ENCODE data around the gene NEK1. TPM values are rescaled to one million over a fixed set of nuclear protein-coding genes. Genes with fewer than 3 reads are reported as not detected.
A peak's percentile ranks its signal among the peaks of the same experiment; 100 is the strongest.

Gene NEK1
- total RNA-seq, 1 experiment from 2014 or later = 10.3 TPM

GRCh38 chr4:169620880-169621248 lies 8.5 kb upstream of the NEK1 start:
- peaks cover 3% of the 10 kb centered on the region; the same call in 1 of the 2 replicates for H3K9me3 Mint-ChIP-seq
- ChIA-PET POLR2A (interaction anchor here (0.7 to 1.4 kb wide), 4 partner anchors 11 to 406 kb away, joined by 3 to 4 read pairs (median 4); partner anchors contain the start of gene MFAP3L), CTCF (interaction anchor here (2.2 kb wide), 1 partner anchor 8 kb away, joined by 8 read pairs; the partner anchor contains the start of gene NEK1)
- DNase-seq (ENCODE audit: low spot score) (no peak), ATAC-seq (peak; percentile 1; the same call in 1 of the 2 replicates)
- peaks cover 17% of the 10 kb centered on the region for H3K4me1 Mint-ChIP-seq
- H3K27me3 Mint-ChIP-seq (ENCODE audit: low read depth) = no peaks in the 10 kb centered on the region
- peak overlapping the region; percentile 100 for H3K27ac Mint-ChIP-seq
- H3K4me3 Mint-ChIP-seq = peak overlapping the region; percentile 95
- no peaks in the 10 kb centered on the region for H3K36me3 Mint-ChIP-seq
- TF ChIP-seq MAX (CRISPR knock-in tag; IDR thresholded peaks at IDR 0.05) = no peak
- TF ChIP-seq, protein P1, sequence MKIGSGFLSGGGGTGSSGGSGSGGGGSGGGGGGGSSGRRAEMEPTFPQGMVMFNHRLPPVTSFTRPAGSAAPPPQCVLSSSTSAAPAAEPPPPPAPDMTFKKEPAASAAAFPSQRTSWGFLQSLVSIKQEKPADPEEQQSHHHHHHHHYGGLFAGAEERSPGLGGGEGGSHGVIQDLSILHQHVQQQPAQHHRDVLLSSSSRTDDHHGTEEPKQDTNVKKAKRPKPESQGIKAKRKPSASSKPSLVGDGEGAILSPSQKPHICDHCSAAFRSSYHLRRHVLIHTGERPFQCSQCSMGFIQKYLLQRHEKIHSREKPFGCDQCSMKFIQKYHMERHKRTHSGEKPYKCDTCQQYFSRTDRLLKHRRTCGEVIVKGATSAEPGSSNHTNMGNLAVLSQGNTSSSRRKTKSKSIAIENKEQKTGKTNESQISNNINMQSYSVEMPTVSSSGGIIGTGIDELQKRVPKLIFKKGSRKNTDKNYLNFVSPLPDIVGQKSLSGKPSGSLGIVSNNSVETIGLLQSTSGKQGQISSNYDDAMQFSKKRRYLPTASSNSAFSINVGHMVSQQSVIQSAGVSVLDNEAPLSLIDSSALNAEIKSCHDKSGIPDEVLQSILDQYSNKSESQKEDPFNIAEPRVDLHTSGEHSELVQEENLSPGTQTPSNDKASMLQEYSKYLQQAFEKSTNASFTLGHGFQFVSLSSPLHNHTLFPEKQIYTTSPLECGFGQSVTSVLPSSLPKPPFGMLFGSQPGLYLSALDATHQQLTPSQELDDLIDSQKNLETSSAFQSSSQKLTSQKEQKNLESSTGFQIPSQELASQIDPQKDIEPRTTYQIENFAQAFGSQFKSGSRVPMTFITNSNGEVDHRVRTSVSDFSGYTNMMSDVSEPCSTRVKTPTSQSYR (CRISPR knock-in tag; IDR thresholded peaks at IDR 0.05) = no peak
- TF ChIP-seq ZNF121 (CRISPR knock-in tag; IDR thresholded peaks at IDR 0.05) = no peak
- TF ChIP-seq ZNF232 (CRISPR knock-in tag; IDR thresholded peaks at IDR 0.05) = no peak
- TF ChIP-seq ZNF532 (CRISPR knock-in tag; IDR thresholded peaks at IDR 0.05; ENCODE audit: borderline replicate concordance) = no peak
- TF ChIP-seq CBFB (CRISPR knock-in tag; IDR thresholded peaks at IDR 0.05; ENCODE audit: low read depth) = no peak
- TF ChIP-seq IRF1 (CRISPR knock-in tag; IDR thresholded peaks at IDR 0.05) = no peak
- TF ChIP-seq GRHL2 (CRISPR knock-in tag; IDR thresholded peaks at IDR 0.05; ENCODE audit: insufficient replicate concordance, severe bottlenecking) = no peak
- no peak for TF ChIP-seq EMX1 (CRISPR knock-in tag; IDR thresholded peaks at IDR 0.05)
- no peak for TF ChIP-seq NFE2L1 (CRISPR knock-in tag; IDR thresholded peaks at IDR 0.05)
- TF ChIP-seq GTF2I (CRISPR knock-in tag; conservative IDR thresholded peaks at IDR 0.05) = no peak

GRCh38 chr4:169619958-169620879 lies 7.8 kb upstream of the NEK1 start, which contains the start of gene CLCN3:
Gene CLCN3, plus strand, starts transcription at chr4:169620578. Its CDS starts 15,351 bp downstream, at chr4:169635929.
- Mint-ChIP-seq H3K4me3 (peak within 1 kb of the TSS; percentile 95), H3K9me3 (peaks cover 3% of the 10 kb centered on the region; the same call in 1 of the 2 replicates), H3K4me1 (peaks cover 20% of the 10 kb centered on the region), H3K27ac (peak within 1 kb of the TSS; percentile 100), H3K27me3 (ENCODE audit: low read depth) (no peaks in the 10 kb centered on the region), H3K36me3 (no peaks in the 10 kb centered on the region)
- ATAC-seq (peak; percentile 99), DNase-seq (ENCODE audit: low spot score) (peak; percentile 96)
- CTCF ChIA-PET = interaction anchor here (0.6 kb wide), 1 partner anchor 40 kb away, joined by 3 read pairs; no protein-coding TSS in a partner anchor
- POLR2A ChIA-PET = interaction anchor here (0.7 to 1.4 kb wide), 4 partner anchors 12 to 406 kb away, joined by 3 to 4 read pairs (median 4); partner anchors contain the start of gene MFAP3L
- TF ChIP-seq USF1 (CRISPR knock-in tag; IDR thresholded peaks at IDR 0.05) = no peak
- no peak for TF ChIP-seq USF2 (CRISPR knock-in tag; IDR thresholded peaks at IDR 0.05)
- TF ChIP-seq ZNF396 (CRISPR knock-in tag; IDR thresholded peaks at IDR 0.05; ENCODE audit: borderline replicate concordance) = no peak
- TF ChIP-seq, protein P2, sequence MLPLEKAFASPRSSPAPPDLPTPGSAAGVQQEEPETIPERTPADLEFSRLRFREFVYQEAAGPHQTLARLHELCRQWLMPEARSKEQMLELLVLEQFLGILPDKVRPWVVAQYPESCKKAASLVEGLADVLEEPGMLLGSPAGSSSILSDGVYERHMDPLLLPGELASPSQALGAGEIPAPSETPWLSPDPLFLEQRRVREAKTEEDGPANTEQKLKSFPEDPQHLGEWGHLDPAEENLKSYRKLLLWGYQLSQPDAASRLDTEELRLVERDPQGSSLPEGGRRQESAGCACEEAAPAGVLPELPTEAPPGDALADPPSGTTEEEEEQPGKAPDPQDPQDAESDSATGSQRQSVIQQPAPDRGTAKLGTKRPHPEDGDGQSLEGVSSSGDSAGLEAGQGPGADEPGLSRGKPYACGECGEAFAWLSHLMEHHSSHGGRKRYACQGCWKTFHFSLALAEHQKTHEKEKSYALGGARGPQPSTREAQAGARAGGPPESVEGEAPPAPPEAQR (CRISPR knock-in tag; IDR thresholded peaks at IDR 0.05) = no peak
- TF ChIP-seq E2F1 (CRISPR knock-in tag; IDR thresholded peaks at IDR 0.05) = no peak
- no peak for TF ChIP-seq OVOL2 (CRISPR knock-in tag; IDR thresholded peaks at IDR 0.05; ENCODE audit: borderline replicate concordance)
- TF ChIP-seq KAT7 (CRISPR knock-in tag; IDR thresholded peaks at IDR 0.05; ENCODE audit: borderline replicate concordance) = no peak
- TF ChIP-seq JAZF1 (CRISPR knock-in tag; IDR thresholded peaks at IDR 0.05) = no peak
